Astrocyte of the cerebellum (primary cell): Measurements from ENCODE around the gene GARNL3.

Experiments used
- DNase-seq: peaks from one replicate; pipeline ENCODE4 v3.0.0-alpha.2; 2011; ENCODE audit warnings: low read depth
- H3K4me3 ChIP-seq: 2 replicates; pipeline ENCODE4 v1.5.1; 2011; ENCODE audit warnings: mild to moderate bottlenecking, low read depth, low read length, moderate library complexity
- in situ Hi-C: cut with HindIII; loops from 2 replicates; pipeline ENCODE4 v1.10.0; 2017; ENCODE audit warnings: low sequenced_read_pairs
- TF ChIP-seq, protein P1 (sequence below): IDR thresholded peaks from 2 replicates; pipeline ENCODE4 v1.5.1; 2012; ENCODE audit warnings: low read length, low read depth, moderate library complexity, mild to moderate bottlenecking; ENCODE audit errors: missing control alignments

The GARNL3 gene

DNA sequence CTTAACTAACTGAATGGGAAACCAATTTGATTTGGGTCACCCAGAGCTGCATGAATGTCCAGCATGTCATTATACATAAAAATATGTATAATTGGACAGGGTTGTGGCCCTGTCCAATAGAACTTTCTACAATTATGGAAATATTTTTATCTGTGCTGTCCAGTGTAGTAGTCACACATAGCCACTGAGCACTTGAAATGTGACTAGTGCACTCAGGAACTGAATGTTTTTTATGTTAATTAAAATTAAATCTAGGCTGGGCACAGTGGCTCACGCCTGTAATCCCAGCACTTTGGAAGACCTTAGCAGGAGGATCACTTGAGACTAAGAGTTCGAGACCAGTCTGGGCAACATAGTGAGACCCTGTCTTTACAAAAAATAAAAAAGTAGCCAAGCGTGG is 18.6 kb downstream of the GARNL3 start:
- no peak for DNase-seq
- TF ChIP-seq, protein P1, sequence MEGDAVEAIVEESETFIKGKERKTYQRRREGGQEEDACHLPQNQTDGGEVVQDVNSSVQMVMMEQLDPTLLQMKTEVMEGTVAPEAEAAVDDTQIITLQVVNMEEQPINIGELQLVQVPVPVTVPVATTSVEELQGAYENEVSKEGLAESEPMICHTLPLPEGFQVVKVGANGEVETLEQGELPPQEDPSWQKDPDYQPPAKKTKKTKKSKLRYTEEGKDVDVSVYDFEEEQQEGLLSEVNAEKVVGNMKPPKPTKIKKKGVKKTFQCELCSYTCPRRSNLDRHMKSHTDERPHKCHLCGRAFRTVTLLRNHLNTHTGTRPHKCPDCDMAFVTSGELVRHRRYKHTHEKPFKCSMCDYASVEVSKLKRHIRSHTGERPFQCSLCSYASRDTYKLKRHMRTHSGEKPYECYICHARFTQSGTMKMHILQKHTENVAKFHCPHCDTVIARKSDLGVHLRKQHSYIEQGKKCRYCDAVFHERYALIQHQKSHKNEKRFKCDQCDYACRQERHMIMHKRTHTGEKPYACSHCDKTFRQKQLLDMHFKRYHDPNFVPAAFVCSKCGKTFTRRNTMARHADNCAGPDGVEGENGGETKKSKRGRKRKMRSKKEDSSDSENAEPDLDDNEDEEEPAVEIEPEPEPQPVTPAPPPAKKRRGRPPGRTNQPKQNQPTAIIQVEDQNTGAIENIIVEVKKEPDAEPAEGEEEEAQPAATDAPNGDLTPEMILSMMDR = no peak
- in situ Hi-C loops = no loop called here
- H3K4me3 ChIP-seq = no peak overlapping the region

DNA sequence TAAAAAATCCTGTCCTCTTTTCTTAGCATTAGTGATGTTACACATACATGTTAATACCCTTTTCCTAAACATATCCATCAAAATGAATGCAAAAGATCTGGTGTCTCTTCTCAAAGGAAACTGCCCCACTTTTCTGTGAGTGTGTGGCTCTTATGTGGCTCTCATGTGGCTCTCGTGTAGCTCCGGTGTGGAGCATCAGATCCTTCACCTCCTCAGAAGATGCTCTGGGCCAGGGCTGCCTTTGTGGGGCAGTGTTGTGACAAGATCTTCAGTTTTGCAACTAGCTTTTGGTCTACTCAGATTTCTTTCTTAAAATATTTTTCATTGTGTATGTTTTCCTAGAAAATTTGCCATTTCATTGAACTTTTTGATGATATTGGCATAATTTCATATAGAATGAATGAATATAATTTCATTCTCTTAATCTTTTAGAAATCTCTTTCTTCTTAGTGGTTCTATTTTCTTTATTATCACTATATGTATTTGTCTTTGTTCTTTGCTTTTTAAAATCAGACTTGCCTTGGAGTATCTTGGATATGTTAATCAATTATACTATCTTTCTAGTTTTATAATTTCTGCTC is 19.4 kb downstream of the GARNL3 start:
- DNase-seq = peak; percentile 11
- in situ Hi-C loops = no loop called here
- H3K4me3 ChIP-seq = no peak overlapping the region
- TF ChIP-seq, protein P1 = peak; percentile 51

DNA sequence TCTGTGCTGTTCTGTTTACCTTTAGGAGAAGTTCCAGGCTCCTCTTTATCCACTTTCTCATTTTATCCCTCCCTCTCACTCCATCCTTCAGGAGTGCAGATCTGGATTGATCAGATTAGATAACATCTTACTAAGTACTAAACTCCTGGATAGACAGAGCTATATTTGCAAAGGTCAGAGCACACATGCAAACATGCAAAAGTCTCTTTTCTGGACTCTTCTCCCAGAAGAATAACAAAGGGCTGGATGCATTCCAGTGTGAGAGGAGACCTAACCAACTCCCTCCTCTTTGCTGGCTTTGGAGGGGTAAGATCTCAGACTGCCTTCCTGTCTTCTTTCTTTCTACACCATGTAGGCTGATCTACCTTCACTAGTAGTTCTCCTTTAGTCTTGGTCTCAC is 21.4 kb downstream of the GARNL3 start:
- H3K4me3 ChIP-seq = no peak overlapping the region
- in situ Hi-C loops = no loop called here
- TF ChIP-seq, protein P1 = no peak
- DNase-seq = no peak

DNA sequence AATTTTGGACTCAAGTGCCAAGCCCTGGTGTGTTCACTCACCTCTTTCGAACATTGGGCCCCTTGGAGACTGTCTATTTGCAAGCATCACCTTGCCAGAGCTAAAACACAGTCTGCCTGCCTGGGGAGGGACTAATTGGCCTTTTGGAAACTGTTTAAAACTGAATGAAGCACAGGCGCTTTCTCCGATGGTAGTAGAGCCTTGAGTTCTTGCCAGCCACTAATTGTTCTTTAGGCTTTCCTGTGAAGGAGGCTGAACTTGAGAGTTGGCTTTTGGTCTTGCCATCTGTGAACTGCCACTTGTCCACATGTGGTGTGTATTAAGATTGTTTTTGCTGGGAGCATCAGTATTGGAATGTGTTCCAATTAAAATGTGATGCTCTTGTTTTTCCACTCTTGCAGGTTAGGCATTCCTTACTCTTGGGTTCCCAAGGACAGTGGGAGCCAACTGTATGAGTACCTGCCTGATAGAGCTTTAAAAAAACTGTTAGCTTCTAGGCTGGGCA is 26.0 kb downstream of the GARNL3 start:
- TF ChIP-seq, protein P1 = no peak
- H3K4me3 ChIP-seq = no peak overlapping the region
- DNase-seq = no peak
- in situ Hi-C loops = no loop called here

DNA sequence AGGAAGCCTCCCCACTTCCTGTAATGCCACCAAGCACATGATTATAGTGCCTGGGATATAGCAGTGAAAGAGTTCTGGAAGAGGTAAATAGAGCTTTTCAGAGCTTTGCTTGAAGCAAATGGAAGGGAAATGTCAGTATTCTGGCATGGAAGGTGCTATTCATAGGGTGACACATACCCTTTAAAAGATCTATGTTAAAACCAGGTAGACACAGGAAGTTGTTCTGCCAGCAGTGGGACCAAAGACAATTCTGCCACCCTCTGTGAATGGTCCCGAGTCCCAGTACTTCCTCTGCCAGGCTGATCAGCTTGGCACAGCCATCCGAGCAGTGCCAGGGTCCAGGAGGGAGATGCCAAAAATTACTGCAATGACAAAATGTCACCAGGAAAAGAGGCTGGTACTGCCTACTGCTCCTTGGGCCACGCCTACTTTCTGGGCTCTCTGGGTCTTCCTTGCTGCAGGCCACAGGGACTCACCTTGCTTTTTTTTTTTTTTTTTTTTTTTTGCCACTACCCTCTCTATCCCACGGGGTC is 26.7 kb downstream of the GARNL3 start:
- no peak for DNase-seq
- no peak overlapping the region for H3K4me3 ChIP-seq
- in situ Hi-C loops = no loop called here
- TF ChIP-seq, protein P1 = no peak

DNA sequence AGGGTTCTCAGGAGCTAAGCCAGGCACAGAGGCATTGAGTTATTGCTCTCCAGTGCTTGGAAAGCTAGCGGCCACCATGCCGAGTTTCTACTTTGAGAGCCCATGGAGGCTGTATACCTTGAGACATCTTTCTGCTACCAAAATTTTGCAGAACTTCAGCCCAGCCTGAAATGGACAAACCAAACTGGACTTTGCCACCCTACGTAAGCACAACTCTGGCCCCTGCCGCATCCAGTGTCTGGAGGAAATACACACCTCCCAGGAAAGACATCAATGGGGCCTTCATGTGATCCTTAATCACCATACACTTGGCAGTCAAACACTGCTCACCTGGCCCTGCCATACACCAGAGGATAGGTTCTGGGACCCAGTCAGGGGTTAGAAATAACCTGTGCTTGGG is 27.8 kb downstream of the GARNL3 start:
- H3K4me3 ChIP-seq = no peak overlapping the region
- TF ChIP-seq, protein P1 = no peak
- no peak for DNase-seq
- in situ Hi-C loops = no loop called here
